ENCODE measurements around the gene FGF8.

FGF8 gene

DNA sequence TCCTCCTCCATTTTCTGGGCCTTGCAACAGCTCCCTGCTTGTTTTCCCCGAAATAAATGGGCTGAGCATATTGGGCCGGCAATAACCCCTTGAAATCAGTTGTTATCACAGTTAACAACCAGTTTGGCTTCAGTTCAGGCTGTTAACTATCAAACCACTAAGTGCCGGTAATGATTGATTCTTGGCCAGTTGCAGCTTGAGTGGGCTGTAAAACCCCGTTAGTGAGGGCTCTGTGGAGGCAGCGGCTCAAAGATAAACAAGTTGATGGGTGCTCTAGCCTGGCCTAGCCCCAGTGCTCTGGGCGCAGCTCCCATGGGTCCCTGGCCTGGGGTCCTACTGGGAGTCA lies 8.3 kb downstream of the FGF8 start:
- DNase-seq: no peak
- H3K27me3 ChIP-seq: peaks cover 1% of the 10 kb centered on the region; the same call in 1 of the 2 replicates
- no peak overlapping the region for H3K4me3 ChIP-seq (ENCODE audit: low read depth, low read length)
- TF ChIP-seq, protein P1, sequence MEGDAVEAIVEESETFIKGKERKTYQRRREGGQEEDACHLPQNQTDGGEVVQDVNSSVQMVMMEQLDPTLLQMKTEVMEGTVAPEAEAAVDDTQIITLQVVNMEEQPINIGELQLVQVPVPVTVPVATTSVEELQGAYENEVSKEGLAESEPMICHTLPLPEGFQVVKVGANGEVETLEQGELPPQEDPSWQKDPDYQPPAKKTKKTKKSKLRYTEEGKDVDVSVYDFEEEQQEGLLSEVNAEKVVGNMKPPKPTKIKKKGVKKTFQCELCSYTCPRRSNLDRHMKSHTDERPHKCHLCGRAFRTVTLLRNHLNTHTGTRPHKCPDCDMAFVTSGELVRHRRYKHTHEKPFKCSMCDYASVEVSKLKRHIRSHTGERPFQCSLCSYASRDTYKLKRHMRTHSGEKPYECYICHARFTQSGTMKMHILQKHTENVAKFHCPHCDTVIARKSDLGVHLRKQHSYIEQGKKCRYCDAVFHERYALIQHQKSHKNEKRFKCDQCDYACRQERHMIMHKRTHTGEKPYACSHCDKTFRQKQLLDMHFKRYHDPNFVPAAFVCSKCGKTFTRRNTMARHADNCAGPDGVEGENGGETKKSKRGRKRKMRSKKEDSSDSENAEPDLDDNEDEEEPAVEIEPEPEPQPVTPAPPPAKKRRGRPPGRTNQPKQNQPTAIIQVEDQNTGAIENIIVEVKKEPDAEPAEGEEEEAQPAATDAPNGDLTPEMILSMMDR (IDR thresholded peaks at IDR 0.05; ENCODE audit: low read depth, low read length): no peak
- H3K36me3 ChIP-seq: no peaks in the 10 kb centered on the region
- no peaks in the 10 kb centered on the region for H3K4me1 ChIP-seq
- no peaks in the 10 kb centered on the region for H3K9me3 ChIP-seq

DNA sequence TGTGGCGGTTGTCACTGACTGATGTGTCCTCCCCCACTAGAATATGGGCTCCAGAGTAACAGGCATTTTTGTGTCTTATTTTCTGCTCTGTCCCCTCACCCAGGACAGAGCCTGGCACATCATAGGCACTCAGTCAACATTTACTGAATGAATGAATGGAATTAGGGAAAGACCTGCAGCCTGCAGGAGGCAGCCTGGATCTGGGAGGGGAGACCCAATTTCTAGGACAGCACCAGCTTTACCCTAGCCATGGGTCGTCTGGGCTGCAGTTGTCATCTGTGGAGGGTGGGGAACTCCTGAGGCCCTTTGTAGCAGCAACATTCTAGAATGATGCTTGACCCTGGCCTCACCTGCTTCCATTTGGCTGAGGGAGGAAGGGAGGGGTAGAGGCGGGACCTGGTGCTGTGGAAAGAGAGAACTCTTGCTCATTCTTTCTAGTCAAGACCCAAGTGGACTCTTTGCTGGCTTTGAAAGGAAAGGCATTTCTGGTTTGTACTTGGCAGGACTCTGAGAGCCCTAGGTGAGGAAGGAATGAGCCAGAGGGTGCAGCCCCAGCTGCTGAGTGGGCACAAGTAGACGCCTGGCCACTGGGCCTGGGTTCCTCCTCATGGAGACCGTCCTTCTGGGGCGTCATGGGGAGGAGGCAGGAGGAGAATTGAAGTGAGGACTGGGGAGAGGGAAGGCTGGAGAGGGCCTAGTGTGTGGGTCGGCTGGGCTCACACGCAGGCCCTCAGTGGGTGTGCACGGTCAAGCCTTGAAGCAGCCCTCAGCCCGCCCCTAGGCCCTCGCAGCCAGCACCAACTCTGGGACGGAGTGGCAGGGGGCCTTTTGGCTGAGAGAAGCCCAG lies 8.9 kb downstream of the FGF8 start:
- H3K9me3 ChIP-seq: no peaks in the 10 kb centered on the region
- H3K36me3 ChIP-seq: no peaks in the 10 kb centered on the region
- H3K4me1 ChIP-seq: no peaks in the 10 kb centered on the region
- no peak overlapping the region for H3K4me3 ChIP-seq (ENCODE audit: low read depth, low read length)
- DNase-seq: no peak
- TF ChIP-seq, protein P1 (IDR thresholded peaks at IDR 0.05; ENCODE audit: low read depth, low read length): no peak
- no peaks in the 10 kb centered on the region for H3K27me3 ChIP-seq

DNA sequence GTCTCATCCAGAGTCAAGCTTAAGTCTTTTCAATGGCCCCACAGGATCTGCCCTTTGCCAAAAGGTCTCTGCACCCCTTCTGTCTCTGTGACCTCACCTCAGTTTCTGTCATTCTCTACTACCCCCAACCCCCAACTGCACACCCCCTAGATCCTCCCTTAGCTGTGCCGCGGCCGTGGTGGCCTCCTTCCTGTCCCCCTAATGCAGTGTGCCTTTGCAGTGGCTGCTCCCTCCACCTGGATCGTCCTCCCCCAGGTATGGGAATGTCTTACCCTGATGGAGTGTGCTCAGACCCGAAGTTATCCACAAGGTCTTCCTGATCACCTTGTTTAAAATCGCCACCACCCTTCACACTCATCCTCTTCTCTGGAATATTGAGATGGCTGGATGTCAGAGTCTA lies 9.6 kb downstream of the FGF8 start:
- TF ChIP-seq, protein P1 (IDR thresholded peaks at IDR 0.05; ENCODE audit: low read depth, low read length): no peak
- no peak for DNase-seq
- no peaks in the 10 kb centered on the region for H3K9me3 ChIP-seq
- H3K36me3 ChIP-seq: no peaks in the 10 kb centered on the region
- H3K4me1 ChIP-seq: no peaks in the 10 kb centered on the region
- no peaks in the 10 kb centered on the region for H3K27me3 ChIP-seq
- H3K4me3 ChIP-seq (ENCODE audit: low read depth, low read length): no peak overlapping the region

DNA sequence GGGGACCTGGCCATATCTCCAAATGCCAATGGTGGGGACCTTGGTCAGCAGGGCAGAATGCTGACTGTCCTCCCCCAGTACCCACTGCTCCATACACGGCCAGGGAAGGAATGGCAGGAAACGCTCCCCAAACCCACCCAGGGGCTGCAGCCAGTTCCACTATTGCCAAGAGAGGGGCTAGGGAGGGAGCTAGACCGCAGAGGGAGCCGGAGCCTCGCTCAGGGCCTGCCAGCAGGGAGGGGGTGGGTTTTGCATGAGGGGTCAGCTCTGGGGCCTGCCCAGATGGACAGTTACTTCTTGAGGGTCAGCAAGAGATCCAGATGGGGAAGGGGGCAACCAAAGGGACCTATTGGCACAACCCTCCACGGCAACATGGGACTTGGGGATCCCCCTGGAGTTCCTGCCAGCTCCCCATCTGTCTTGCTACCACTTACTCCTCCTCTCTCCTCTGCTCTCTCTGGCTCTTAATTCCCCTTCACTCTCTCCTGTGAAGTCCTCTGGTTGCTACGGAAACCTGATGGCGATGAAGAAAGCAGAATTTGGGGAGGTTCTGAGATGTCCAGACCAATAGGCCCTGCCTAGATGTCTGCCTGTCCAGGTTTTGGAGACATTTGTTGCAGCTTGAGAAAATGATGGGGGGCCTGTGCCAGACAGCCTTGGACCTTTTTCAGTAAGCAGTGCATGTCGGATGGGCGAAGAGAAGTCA lies 12.6 kb downstream of the FGF8 start:
- Histone ChIP-seq H3K4me1 (no peaks in the 10 kb centered on the region), H3K36me3 (no peaks in the 10 kb centered on the region), H3K27me3 (no peaks in the 10 kb centered on the region), H3K9me3 (no peaks in the 10 kb centered on the region), H3K4me3 (ENCODE audit: low read depth, low read length) (no peak overlapping the region)
- TF ChIP-seq, protein P1 (IDR thresholded peaks at IDR 0.05; ENCODE audit: low read depth, low read length): no peak
- no peak for DNase-seq

DNA sequence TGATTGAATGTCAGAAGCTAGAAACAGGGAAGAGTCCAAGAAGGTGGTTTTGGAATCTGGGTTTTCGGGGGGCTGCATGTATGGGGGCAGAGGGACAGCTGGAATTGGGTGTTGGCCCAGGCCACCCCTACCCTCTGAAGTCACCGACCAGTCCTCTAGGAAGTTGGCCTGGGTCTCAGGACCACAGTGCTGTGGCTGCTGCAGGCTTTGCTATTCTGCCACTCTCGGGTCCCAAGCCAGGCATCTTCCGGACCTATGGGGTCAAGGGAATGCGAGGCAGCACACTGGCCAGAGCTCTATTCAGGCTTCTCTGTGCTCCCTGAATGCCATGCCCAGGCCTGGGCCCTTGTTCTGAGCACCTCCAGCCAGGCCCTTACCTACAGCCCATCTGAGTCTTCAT lies 13.2 kb downstream of the FGF8 start:
- TF ChIP-seq, protein P1 (IDR thresholded peaks at IDR 0.05; ENCODE audit: low read depth, low read length): no peak
- Histone ChIP-seq H3K9me3 (no peaks in the 10 kb centered on the region), H3K27me3 (no peaks in the 10 kb centered on the region), H3K4me1 (no peaks in the 10 kb centered on the region), H3K4me3 (ENCODE audit: low read depth, low read length) (no peak overlapping the region), H3K36me3 (no peaks in the 10 kb centered on the region)
- DNase-seq: no peak

DNA sequence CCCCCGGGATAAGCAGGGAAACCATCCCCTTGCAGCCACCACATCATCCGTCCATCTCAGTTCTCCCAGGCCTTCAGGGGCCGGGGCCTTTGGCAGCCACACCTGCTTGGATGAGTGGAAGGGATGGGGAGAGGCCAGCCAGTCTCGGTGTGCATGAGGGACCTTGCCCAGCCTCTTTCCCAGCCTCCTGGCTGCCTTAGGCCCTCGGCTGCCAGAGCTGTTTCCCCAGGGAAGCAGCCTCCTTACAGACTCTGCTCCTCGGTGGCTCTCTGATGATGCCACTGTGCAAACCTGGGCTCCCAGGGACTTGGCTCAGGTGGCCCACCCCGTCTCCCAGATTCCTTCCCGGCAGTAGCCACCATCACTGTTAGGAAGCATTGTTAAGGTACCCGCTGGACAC lies 14.7 kb downstream of the FGF8 start:
- Histone ChIP-seq H3K4me3 (ENCODE audit: low read depth, low read length) (no peak overlapping the region), H3K27me3 (no peaks in the 10 kb centered on the region)

More for the DNA sequence above, 14.7 kb downstream of the FGF8 start:
- H3K9me3 ChIP-seq: no peaks in the 10 kb centered on the region
- no peaks in the 10 kb centered on the region for H3K36me3 ChIP-seq
- TF ChIP-seq, protein P1 (IDR thresholded peaks at IDR 0.05; ENCODE audit: low read depth, low read length): no peak
- DNase-seq: no peak
- H3K4me1 ChIP-seq: 0 out of 2 replicates have a peak, but pooled peaks cover 3% of the 10 kb centered on the region

Measured in BE2C (cell line).